A549 (cell line): ENCODE results near the gene HMGXB3.

ENCODE experiments used
- CTCF ChIP-seq: fragments of >200 bp; sonication (Bioruptor Twin); formaldehyde crosslinking; IDR thresholded peaks from 3 replicates; pipeline ENCODE4 v1.5.1; 2016
- EP300 ChIP-seq, 2 experiments: fragments of >200 bp; sonication (Bioruptor Twin); formaldehyde crosslinking; IDR thresholded peaks; 2 replicates in 1 of 2; 3 replicates in 1 of 2; pipeline ENCODE4 v1.6.1; 2016 to 2017
- HMGXB4 ChIP-seq: fragments of 250-450 bp; sonication (Bioruptor Pico); IDR thresholded peaks from 2 replicates; pipeline ENCODE4 v1.5.0; 2021; ENCODE audit warnings: mild to moderate bottlenecking, moderate library complexity, borderline replicate concordance
- JUN ChIP-seq, 2 experiments: fragments of >200 bp; sonication (Bioruptor Twin); formaldehyde crosslinking; IDR thresholded peaks; 2 replicates in 1 of 2; 3 replicates in 1 of 2; pipeline ENCODE4 v1.6.1; 2016 to 2017
- JUNB ChIP-seq: fragments of >200 bp; sonication (Bioruptor Twin); formaldehyde crosslinking; IDR thresholded peaks from 2 replicates; pipeline ENCODE4 v1.6.1; 2016
- MAFK ChIP-seq: fragments of 450-650 bp; IDR thresholded peaks from 2 replicates; pipeline ENCODE4 v1.6.1; 2014; ENCODE audit not compliant: partially characterized antibody
- MYC ChIP-seq: IDR thresholded peaks from 2 replicates; pipeline ENCODE4 v1.6.1; 2012; ENCODE audit warnings: mild to moderate bottlenecking, inconsistent platforms, low read length, improper control_type of control experiment, borderline replicate concordance
- POLR2A ChIP-seq: IDR thresholded peaks from 2 replicates; pipeline ENCODE4 v1.6.1; 2012; ENCODE audit warnings: mild to moderate bottlenecking, low read length
- RCOR1 ChIP-seq: fragments of 150-350 bp; IDR thresholded peaks from 2 replicates; pipeline ENCODE4 v1.6.1; 2014; ENCODE audit warnings: antibody characterized with exemption, low read length, low read depth
- RFX5 ChIP-seq: fragments of 450-650 bp; IDR thresholded peaks from 2 replicates; pipeline ENCODE4 v1.7.1; 2014; ENCODE audit warnings: antibody characterized with exemption, mild to moderate bottlenecking, moderate library complexity
- SMC3 ChIP-seq: fragments of >200 bp; sonication (Bioruptor Twin); formaldehyde crosslinking; IDR thresholded peaks from 3 replicates; pipeline ENCODE4 v1.6.1; 2018; ENCODE audit warnings: inconsistent platforms
- TP53 ChIP-seq: fragments of 250-450 bp; sonication (Bioruptor Pico); IDR thresholded peaks from 2 replicates; pipeline ENCODE4 v1.5.0; 2021; ENCODE audit warnings: mild to moderate bottlenecking, moderate library complexity

GRCh38 chr5:150068472-150068871, 67.9 kb downstream of the HMGXB3 start:
- no peak for TF ChIP-seq CTCF
- TF ChIP-seq MYC = no peak
- TF ChIP-seq MAFK = no peak
- TF ChIP-seq RFX5 = no peak
- TF ChIP-seq TP53 (CRISPR knock-in tag) = no peak
- TF ChIP-seq JUN (IDR thresholded peaks at IDR 0.05) = no peak
- no peak for TF ChIP-seq RCOR1
- TF ChIP-seq POLR2A = no peak
- no peak for TF ChIP-seq EP300 (IDR thresholded peaks at IDR 0.05)
- TF ChIP-seq HMGXB4 (CRISPR knock-in tag) = no peak
- no peak for TF ChIP-seq SMC3
- TF ChIP-seq JUNB = no peak
